DOHH2 (cell line): ENCODE results near the gene MRPL58.

Experiments used
- H3F3A ChIP-seq: fragments of 200-600 bp; sonication (generic), shearing (Covaris generic); 2 replicates; pipeline ENCODE4 v1.6.0; 2016; ENCODE audit warnings: antibody characterized with exemption, mild to moderate bottlenecking; ENCODE audit not compliant: control insufficient read depth, insufficient read depth
- H3K27ac ChIP-seq: fragments of 200-600 bp; sonication (generic); 2 replicates; pipeline ENCODE4 v1.5.1; 2014; ENCODE audit warnings: low read depth, mild to moderate bottlenecking, low read length, moderate library complexity
- H3K27me3 ChIP-seq: fragments of 200-600 bp; sonication (generic); 2 replicates; pipeline ENCODE4 v1.6.1; 2014; ENCODE audit warnings: mild to moderate bottlenecking, low read length, mixed read lengths; ENCODE audit not compliant: control insufficient read depth
- H3K36me3 ChIP-seq: fragments of 200-600 bp; sonication (generic); 2 replicates; pipeline ENCODE4 v1.6.1; 2014; ENCODE audit warnings: mild to moderate bottlenecking, low read length, moderate library complexity, mixed read lengths; ENCODE audit not compliant: control insufficient read depth
- H3K4me1 ChIP-seq: fragments of 200-600 bp; sonication (generic); 2 replicates; pipeline ENCODE4 v1.6.1; 2014; ENCODE audit warnings: mild to moderate bottlenecking, low read length, mixed read lengths; ENCODE audit not compliant: control insufficient read depth
- H3K4me2 ChIP-seq: fragments of 200-600 bp; sonication (generic); 2 replicates; pipeline ENCODE4 v1.6.0; 2014; ENCODE audit warnings: mild to moderate bottlenecking, low read length, moderate library complexity
- H3K4me3 ChIP-seq: fragments of 200-600 bp; sonication (generic); 2 replicates; pipeline ENCODE4 v1.5.1; 2014; ENCODE audit warnings: mild to moderate bottlenecking, low read length, mixed read lengths
- H3K79me2 ChIP-seq: fragments of 200-600 bp; sonication (generic); 2 replicates; pipeline ENCODE4 v1.6.1; 2014; ENCODE audit warnings: mild to moderate bottlenecking, low read length, mixed read lengths; ENCODE audit not compliant: control insufficient read depth
- H3K9me2 ChIP-seq: fragments of 200-600 bp; sonication (generic); replicated peaks from 2 replicates; pipeline ENCODE4 v1.6.1; 2014; ENCODE audit warnings: mild to moderate bottlenecking, low read length, mixed read lengths; ENCODE audit not compliant: control insufficient read depth
- H3K9me3 ChIP-seq: fragments of 200-600 bp; sonication (generic); 2 replicates; pipeline ENCODE4 v1.6.1; 2014; ENCODE audit warnings: antibody characterized with exemption, low read length, mixed read lengths; ENCODE audit not compliant: control insufficient read depth, insufficient read depth
- H4K20me1 ChIP-seq: fragments of 200-600 bp; sonication (generic); 2 replicates; pipeline ENCODE4 v1.6.0; 2014; ENCODE audit warnings: low read depth, mild to moderate bottlenecking, antibody characterized with exemption, low read length, moderate library complexity; ENCODE audit not compliant: control insufficient read depth, insufficient read depth
- CTCF ChIP-seq: fragments of 200-600 bp; sonication (generic); IDR thresholded peaks from one replicate; pipeline ENCODE4 v1.5.1; 2014; ENCODE audit warnings: antibody characterized with exemption, mild to moderate bottlenecking, low read depth, low read length; ENCODE audit not compliant: poor library complexity, severe bottlenecking
- EZH2phosphoT487 ChIP-seq: fragments of 200-600 bp; sonication (generic); IDR thresholded peaks from 2 replicates; pipeline ENCODE4 v1.6.1; 2017; ENCODE audit warnings: borderline replicate concordance, mild to moderate bottlenecking, antibody characterized with exemption, low read length, moderate library complexity, mixed read lengths

The MRPL58 gene

GRCh38 chr17:75049057-75049456, 36.6 kb downstream of the MRPL58 start:
- Histone ChIP-seq H3K4me3 (no peak overlapping the region), H3K27me3 (no peaks in the 10 kb centered on the region), H3K79me2 (peaks cover 32% of the 10 kb centered on the region), H3K4me1 (peaks cover 18% of the 10 kb centered on the region), H3K27ac (no peak overlapping the region), H3K4me2 (no peak overlapping the region), H3K9me3 (no peaks in the 10 kb centered on the region), H3F3A (peaks cover 4% of the 10 kb centered on the region; the same call in 1 of the 2 replicates), H3K36me3 (peaks cover 26% of the 10 kb centered on the region), H3K9me2 (no peaks in the 10 kb centered on the region), H4K20me1 (no peaks in the 10 kb centered on the region)
- no peak for TF ChIP-seq CTCF
- no peak for TF ChIP-seq EZH2phosphoT487

- no peak overlapping the region for H3K27ac ChIP-seq
These were observed 37.2 kb downstream of the MRPL58 start for GRCh38 chr17:75049706-75050105.

GRCh38 chr17:75051941-75052340, 39.5 kb downstream of the MRPL58 start:
- H3K27ac ChIP-seq = no peak overlapping the region
- H3F3A ChIP-seq = peaks cover 4% of the 10 kb centered on the region; the same call in 1 of the 2 replicates
- peaks cover 12% of the 10 kb centered on the region for H3K4me1 ChIP-seq
- peaks cover 29% of the 10 kb centered on the region for H3K36me3 ChIP-seq
- no peak overlapping the region for H3K4me2 ChIP-seq
- no peaks in the 10 kb centered on the region for H3K9me2 ChIP-seq
- H4K20me1 ChIP-seq = no peaks in the 10 kb centered on the region
- H3K9me3 ChIP-seq = no peaks in the 10 kb centered on the region
- no peaks in the 10 kb centered on the region for H3K27me3 ChIP-seq
- H3K4me3 ChIP-seq = no peak overlapping the region
- H3K79me2 ChIP-seq = peaks cover 13% of the 10 kb centered on the region
- TF ChIP-seq EZH2phosphoT487 = no peak
- no peak for TF ChIP-seq CTCF

More at GRCh38 chr17:75049706-75050105, 37.2 kb downstream of the MRPL58 start:
- TF ChIP-seq CTCF (no peak), EZH2phosphoT487 (no peak)
- Histone ChIP-seq H3K4me2 (no peak overlapping the region), H4K20me1 (no peaks in the 10 kb centered on the region), H3K27me3 (no peaks in the 10 kb centered on the region), H3K36me3 (peaks cover 29% of the 10 kb centered on the region), H3K9me3 (no peaks in the 10 kb centered on the region), H3K9me2 (no peaks in the 10 kb centered on the region), H3K4me1 (peaks cover 18% of the 10 kb centered on the region), H3F3A (peaks cover 4% of the 10 kb centered on the region; the same call in 1 of the 2 replicates), H3K4me3 (no peak overlapping the region), H3K79me2 (peaks cover 29% of the 10 kb centered on the region)
